HG03196 (cell line): Measurements from ENCODE around the gene TMEM123.
"Not testable (repeated sequence)": the region's sequence is repeated elsewhere in the genome, so short reads cannot be mapped to it uniquely, and the experiment has no call there.

ENCODE experiments used
- ATAC-seq: cut with Tn5 transposase; IDR thresholded peaks from one replicate; pipeline ENCODE4 v1.9.1; 2021; ENCODE audit not compliant: unreplicated experiment

The TMEM123 gene

GRCh38 chr11:102449651-102450570 is 2.7 kb downstream of the TMEM123 start:
- no peak for ATAC-seq

GRCh38 chr11:102448869-102449224 is 3.7 kb downstream of the TMEM123 start:
- no peak for ATAC-seq

- ATAC-seq = no peak
Observed at GRCh38 chr11:102447941-102448868, 4.4 kb downstream of the TMEM123 start.

- ATAC-seq = no peak
Observed at GRCh38 chr11:102447193-102447592, 5.4 kb downstream of the TMEM123 start.

- ATAC-seq = no peak
Observed at GRCh38 chr11:102446606-102447005, 6.0 kb downstream of the TMEM123 start.

GRCh38 chr11:102444693-102445092 is 7.9 kb downstream of the TMEM123 start:
- not testable (repeated sequence) for ATAC-seq

- not testable (repeated sequence) for ATAC-seq
Observed at GRCh38 chr11:102444142-102444541, 8.4 kb downstream of the TMEM123 start.

GRCh38 chr11:102439063-102439363 is 13.6 kb downstream of the TMEM123 start:
- not testable (repeated sequence) for ATAC-seq

GRCh38 chr11:102438311-102439062 is 14.1 kb downstream of the TMEM123 start:
- ATAC-seq = no peak

GRCh38 chr11:102437727-102438126 is 14.8 kb downstream of the TMEM123 start:
- ATAC-seq = no peak

- ATAC-seq = no peak
Observed at GRCh38 chr11:102436976-102437375, 15.6 kb downstream of the TMEM123 start.

GRCh38 chr11:102436561-102436960 is 16.0 kb downstream of the TMEM123 start:
- no peak for ATAC-seq

GRCh38 chr11:102435688-102436087 is 16.9 kb downstream of the TMEM123 start:
- no peak for ATAC-seq

- ATAC-seq = not testable (repeated sequence)
Observed at GRCh38 chr11:102433571-102433970, 19.0 kb downstream of the TMEM123 start.

GRCh38 chr11:102432560-102432959 is 20.0 kb downstream of the TMEM123 start:
- not testable (repeated sequence) for ATAC-seq

- no peak for ATAC-seq
Observed at GRCh38 chr11:102431404-102431803, 21.2 kb downstream of the TMEM123 start.

- ATAC-seq = peak; percentile 94
Observed at GRCh38 chr11:102430158-102430836, 22.3 kb downstream of the TMEM123 start.

GRCh38 chr11:102429691-102430090 is 22.9 kb downstream of the TMEM123 start:
- peak; percentile 5 for ATAC-seq

- ATAC-seq = no peak
Observed at GRCh38 chr11:102429226-102429625, 23.3 kb downstream of the TMEM123 start.

- ATAC-seq = no peak
Observed at GRCh38 chr11:102428696-102429095, 23.9 kb downstream of the TMEM123 start.

- no peak for ATAC-seq
Observed at GRCh38 chr11:102427068-102427467, 25.5 kb downstream of the TMEM123 start.
